ENCODE data around the gene DCDC2C.
"Not testable (repeated sequence)": the region's sequence is repeated elsewhere in the genome, so short reads cannot be mapped to it uniquely, and the experiment has no call there.

The DCDC2C gene

DNA sequence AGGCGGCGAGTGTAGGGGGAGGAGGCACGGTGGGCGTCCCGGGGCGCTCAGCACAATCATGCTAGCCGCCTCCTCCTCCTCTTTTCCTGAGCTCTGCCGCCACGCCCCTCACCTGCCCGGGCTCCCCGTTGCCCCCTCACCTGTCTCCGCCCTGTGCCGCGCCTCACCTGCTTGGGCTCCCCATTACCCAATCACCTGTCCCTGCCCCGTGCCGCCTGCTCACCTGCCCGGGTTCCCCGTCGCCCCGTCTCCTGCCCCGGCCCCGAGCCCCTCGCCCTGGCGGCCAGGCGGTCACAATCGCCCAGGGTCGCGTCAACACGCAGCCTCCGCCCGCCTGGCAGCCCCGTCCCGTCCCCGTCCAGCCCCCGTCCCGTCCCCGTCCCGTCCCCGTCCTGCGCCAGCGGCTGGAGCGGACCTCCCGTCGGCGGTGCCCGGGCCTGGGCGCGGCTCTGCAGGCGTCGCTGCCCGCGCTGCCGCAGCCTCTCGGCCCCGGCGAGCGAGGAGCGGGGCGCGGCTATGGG is at the start of gene DCDC2C:
Gene DCDC2C, plus strand, starts transcription at position 340 of the 521 bp plus-strand sequence. Its CDS starts 177 bp downstream, at position 517.
- FAIRE-seq, result no peak

- FAIRE-seq, result no peak
Measured at GRCh38 chr2:3654011-3654410, 49.4 kb upstream of the DCDC2C start.

DNA sequence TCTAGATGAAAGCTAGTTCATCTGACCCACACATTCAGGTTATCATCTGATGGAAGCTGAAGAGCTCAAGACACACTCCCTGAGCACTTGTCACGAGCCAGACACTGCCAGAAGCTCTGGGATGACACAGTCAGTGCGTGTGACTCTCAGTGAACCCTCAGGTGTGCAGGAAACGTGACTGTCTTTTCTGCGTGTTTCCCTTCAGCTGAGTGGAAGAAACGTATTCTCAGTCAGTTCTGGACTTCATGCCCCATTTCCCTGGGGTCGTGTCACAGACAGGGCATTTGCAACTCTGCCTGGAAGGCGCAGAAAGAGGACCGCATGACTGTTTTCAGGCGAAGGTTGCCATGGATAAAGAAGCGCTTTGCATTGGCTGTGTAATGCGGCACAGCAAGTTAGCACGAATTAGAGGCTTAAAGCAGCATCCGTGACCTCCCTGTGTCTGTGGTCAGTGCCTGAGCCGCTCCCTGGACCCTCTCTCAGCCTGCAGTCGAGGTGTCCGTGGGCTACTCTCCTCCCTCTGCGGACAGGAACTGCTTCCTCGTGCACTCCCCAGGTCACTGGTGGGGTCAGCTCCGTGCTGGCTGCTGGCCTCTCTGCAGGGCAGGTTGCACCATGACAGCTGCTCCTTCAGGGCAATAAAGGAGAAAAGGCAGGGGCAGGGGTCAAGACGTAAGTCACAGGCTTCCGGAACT is 48.7 kb upstream of the DCDC2C start:
- FAIRE-seq, result no peak

DNA sequence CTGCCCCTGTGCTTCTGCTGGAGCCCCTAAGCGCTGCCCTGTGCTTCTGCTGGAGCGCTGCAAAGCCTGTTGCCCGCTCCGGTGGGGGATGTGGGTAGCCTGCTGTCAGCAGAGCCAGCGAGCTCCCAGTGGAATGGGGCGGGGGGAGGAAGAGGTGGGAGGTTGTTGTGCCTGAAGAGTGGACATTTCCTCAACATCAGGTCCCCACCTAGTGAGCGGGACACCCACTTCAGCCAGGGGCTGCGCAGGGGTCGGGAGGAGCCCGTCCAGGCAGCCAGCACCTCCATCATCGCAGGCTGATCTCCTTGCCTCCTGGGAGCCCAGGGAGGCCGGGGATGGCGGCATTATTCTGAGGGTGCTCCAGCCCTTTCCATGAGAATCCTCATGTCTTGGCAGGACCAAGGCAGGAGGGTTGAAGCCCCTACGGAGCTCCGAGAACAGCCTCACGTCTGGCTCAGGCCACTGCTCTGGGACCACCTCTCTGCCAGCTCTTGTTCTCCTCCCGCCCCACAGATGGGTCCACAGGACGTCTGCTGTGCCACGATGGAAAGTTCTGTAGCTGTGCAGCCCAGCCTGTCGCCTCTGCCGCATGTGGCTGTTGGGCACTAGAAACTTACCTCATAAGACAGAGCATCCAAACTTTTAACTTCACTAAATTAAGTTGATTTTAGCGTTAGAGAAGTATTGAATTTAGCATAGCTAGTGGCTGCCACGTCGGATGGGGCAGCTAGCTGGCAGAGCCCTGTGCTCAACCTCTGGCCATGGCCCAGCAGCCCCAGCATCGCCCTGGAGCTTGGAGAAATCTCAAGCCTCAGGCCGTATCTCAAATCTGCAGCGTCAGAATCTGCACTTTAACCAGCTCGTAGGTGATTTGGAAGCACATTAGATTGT is 47.3 kb upstream of the DCDC2C start:
- no peak for FAIRE-seq

DNA sequence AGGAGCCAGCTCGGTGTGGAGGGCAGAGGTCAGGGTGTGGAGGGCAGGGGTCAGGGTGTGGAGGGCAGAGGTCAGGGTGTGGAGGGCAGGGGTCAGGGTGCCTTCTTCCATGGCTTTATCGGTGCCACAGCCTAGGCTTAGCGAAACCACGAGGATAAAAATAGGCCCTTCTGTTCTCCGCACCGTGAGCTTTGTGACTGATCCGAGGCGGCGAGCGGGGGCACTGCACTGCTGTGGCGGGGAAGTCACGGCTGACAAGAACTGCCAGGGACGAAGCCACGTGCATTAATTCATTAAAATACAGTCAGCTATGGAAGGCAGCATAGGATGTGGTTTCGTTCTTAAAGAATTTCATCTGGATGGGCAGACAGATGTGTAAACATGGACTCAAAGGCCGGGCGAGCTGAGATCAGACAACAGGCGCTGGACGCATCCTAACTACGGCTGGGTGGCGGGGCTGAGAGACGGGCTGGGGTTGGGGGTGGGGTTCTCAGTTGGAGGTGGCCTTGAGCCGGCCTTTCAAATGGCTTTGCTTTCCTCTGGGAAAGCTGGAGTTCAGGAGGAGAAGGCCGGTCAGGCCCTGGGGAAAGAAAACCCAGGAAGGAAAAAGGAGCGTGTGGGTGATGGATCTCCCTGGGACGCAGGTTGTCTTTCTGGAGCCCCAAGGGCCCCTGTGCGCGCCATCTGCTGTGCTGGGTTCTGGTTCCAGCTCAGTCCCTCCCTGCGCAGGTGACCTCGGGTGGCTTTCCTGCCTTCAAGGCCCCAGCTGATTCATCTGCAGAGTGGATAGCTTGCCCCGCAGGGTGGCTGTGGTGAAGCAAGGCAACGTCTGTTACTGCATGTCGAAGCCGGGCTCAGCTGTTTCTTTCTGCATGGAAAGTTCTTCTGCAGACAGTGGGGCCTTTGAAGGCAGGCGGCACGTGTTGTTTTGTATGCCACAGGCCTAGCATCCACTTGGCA is 46.3 kb upstream of the DCDC2C start:
- FAIRE-seq, result no peak

GRCh38 chr2:3657881-3658280 is 45.5 kb upstream of the DCDC2C start, which contains the start of gene ALLC:
TSS of gene ALLC (plus strand) at chr2:3658200. CDS start at chr2:3671158, 12,958 bp downstream.
- no peak for FAIRE-seq

- FAIRE-seq, result no peak
Measured at GRCh38 chr2:3659447-3660432, 43.6 kb upstream of the DCDC2C start.

GRCh38 chr2:3660640-3661039 is 42.7 kb upstream of the DCDC2C start:
- not testable (repeated sequence) for FAIRE-seq

- no peak for FAIRE-seq
Measured at GRCh38 chr2:3661149-3661660, 42.2 kb upstream of the DCDC2C start.

DNA sequence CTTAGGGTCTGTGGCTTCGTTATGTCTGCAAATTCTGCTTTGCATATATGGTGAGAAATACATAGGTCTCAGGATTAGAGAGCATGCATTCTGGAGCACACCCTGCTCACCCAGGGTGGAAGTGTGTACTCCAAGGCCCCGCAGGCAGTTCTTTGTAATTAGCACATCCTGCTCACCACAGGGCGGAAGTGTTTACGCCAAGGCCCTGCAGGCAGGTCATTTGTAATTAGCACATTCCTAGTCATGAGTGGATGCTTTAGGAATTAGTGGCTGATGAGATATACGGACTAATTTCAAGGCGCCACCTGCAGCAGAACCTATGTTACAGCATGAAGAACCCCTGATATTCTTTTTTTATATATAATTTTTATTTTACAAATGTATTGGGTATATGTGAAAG is 41.1 kb upstream of the DCDC2C start:
- no peak for FAIRE-seq

- FAIRE-seq, result no peak
Measured at GRCh38 chr2:3664118-3664517, 39.3 kb upstream of the DCDC2C start.

- no peak for FAIRE-seq
Measured at GRCh38 chr2:3664925-3665324, 38.5 kb upstream of the DCDC2C start.

GRCh38 chr2:3665886-3666612 is 37.3 kb upstream of the DCDC2C start:
- no peak for FAIRE-seq

GRCh38 chr2:3666613-3666975 is 36.8 kb upstream of the DCDC2C start:
- no peak for FAIRE-seq

DNA sequence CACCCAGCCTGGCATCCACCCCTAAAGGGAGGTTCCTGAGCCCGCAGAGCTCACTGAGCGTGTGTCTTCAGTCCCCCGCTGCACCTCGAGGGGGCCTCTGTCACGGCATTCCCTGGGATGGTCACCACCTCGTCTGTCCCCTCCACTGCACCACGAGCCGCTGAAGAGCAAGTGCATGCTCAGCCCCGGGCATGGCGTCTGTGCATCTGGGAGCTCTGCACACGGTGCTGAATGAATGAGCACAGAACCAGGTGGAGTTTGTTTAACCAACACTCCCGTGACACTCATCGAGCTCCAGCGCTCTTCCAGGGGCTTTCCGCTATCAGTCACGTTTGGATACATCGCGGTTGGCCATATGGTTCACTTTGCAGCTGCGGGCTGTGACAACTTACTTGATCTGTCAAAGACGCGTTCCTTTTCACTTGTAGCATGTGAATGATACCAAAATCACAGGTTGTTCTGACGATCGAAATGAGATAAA is 36.2 kb upstream of the DCDC2C start:
- FAIRE-seq, result no peak

- FAIRE-seq, result no peak
Measured at GRCh38 chr2:3669656-3670055, 33.7 kb upstream of the DCDC2C start.

DNA sequence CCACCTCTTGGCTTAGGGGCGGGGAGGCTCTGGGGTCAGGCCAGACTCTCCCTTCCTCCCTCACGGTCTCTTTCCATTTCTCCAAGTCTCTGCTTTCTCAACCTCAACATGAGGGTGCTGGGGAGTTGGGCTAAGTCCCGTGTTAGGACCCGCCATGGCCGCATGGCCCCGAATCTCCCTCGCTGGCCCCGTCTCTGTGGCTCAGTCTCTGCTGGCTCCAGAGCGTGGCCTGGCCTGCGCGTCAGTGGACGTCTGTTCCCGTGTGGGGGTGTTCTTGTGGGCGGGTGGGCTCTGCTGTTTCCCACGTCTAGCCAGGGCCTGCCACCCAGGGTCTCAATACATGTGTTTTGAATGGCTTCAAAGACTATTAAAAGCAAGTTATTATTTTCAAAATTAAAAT is 33.0 kb upstream of the DCDC2C start:
- no peak for FAIRE-seq

- FAIRE-seq, result no peak
Measured at GRCh38 chr2:3670941-3671340, 32.4 kb upstream of the DCDC2C start.

GRCh38 chr2:3672861-3673678 is 30.3 kb upstream of the DCDC2C start:
- no peak for FAIRE-seq

Measured in TTC549 (cell line).